HFFc6 (cell line): ENCODE measurements around the gene KRT33B. TPM values are rescaled to one million over a fixed set of nuclear protein-coding genes. Genes with fewer than 3 reads are reported as not detected.

Experiments
- DNase-seq: peaks from one replicate; pipeline ENCODE4 v3.0.0-alpha.2; 2018
- H3K27ac Mint-ChIP-seq: 2 replicates; pipeline ENCODE4 v1.8.0; 2020; ENCODE audit warnings: mild to moderate bottlenecking, mixed read lengths
- H3K27me3 Mint-ChIP-seq: 2 replicates; pipeline ENCODE4 v1.8.0; 2021; ENCODE audit warnings: mild to moderate bottlenecking, moderate library complexity, mixed read lengths; ENCODE audit not compliant: insufficient read depth
- H3K36me3 Mint-ChIP-seq: 2 replicates; pipeline ENCODE4 v1.8.0; 2021; ENCODE audit warnings: low read depth, mixed read lengths
- H3K4me1 Mint-ChIP-seq: 2 replicates; pipeline ENCODE4 v1.8.0; 2020; ENCODE audit warnings: low read depth, mixed read lengths
- H3K4me3 Mint-ChIP-seq: 2 replicates; pipeline ENCODE4 v1.8.0; 2020; ENCODE audit warnings: mild to moderate bottlenecking, moderate library complexity, mixed read lengths
- H3K9me3 Mint-ChIP-seq: 2 replicates; pipeline ENCODE4 v1.8.0; 2020; ENCODE audit warnings: mild to moderate bottlenecking, mixed read lengths
- CTCF ChIP-seq: fragments of 200-600 bp; sonication (generic); IDR thresholded peaks from 2 replicates; pipeline ENCODE4 v1.5.0; 2021; ENCODE audit warnings: antibody characterized with exemption, mild to moderate bottlenecking
- total RNA-seq, 6 experiments: library from RNA; stranded (reverse); fragmentation: NEBNext Ultra II Directional; extraction: Animal tissue kit (Norgen Biotek cat#: 25700); gene quantifications; 2 replicates in 1 of 6; 3 replicates in 5 of 6; pipeline ENCODE4 v1.2.3, GENCODE V29; 2021

The KRT33B gene
- total RNA-seq, 6 experiments from 2014 or later = 0.75 to 2.5 (median 0.96) TPM

DNA sequence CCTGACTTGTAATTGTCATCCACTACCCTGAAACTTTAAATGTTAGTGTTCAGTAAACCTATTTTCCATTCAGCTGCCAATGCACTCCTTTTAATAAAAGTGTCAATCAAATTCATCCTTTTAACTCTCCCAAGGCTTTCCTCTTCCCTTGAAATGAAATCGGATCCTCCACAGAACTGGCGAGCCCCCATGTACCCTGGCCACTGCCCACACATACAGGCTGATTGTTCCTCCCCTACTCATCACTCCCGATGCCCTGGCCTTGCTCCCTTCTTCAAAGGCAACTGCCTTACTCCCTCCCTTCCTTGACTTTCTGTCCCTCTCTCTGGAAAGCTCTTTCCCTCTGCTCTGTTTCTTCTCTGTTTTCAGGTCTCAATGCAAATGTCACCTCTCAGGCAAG, 26.6 kb downstream of the KRT33B start:
- TF ChIP-seq CTCF = no peak
- no peak for DNase-seq
- Mint-ChIP-seq H3K36me3 (peaks cover 18% of the 10 kb centered on the region), H3K4me3 (no peak overlapping the region), H3K27me3 (peaks cover 5% of the 10 kb centered on the region; the same call in 1 of the 2 replicates), H3K27ac (no peak overlapping the region), H3K4me1 (peaks cover 22% of the 10 kb centered on the region), H3K9me3 (peaks cover 13% of the 10 kb centered on the region)

DNA sequence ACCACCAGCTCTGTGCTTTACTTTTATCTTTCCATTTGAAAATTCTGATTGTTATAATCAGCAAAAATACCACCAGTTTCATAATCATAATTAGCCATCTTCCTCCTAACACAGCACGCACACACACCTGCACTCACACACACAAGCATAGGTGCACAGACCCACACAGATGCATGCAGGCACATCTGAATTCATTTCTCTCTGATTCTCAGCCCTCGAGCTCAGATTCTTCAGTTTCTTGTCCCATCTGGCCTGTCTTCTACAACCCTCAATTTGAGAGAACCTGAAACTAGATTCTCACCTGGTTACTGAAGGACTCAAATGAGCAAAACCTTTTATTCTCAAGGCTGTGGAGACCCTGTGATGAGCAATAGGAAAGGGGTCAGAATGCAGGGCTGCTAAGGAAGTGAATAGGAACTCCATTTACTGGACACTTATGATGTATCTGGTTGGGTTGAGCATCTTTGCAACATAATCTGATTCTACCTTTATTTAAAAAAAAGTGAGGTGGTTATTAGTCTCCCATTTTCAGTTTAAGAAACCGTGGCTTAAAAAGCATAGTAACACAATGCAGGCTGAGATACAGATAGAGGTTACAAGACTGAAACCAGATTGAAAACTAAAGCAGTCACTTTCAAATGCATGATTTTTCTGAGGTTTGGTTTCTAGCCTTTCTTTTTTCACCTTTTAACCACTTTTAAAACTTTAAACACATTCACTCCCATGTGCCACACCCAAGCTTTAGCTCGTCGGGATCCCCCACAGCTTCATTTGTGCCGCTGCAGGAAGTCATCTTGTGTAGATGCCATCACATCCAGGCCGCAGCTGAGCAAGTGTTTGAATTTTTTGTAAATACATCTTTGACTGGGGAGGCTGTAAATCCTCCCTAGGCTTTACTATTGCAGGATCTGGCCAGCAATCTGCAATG, 28.4 kb downstream of the KRT33B start:
- Mint-ChIP-seq H3K4me1 (peaks cover 22% of the 10 kb centered on the region), H3K27ac (no peak overlapping the region), H3K36me3 (peaks cover 18% of the 10 kb centered on the region), H3K9me3 (peaks cover 13% of the 10 kb centered on the region), H3K27me3 (peaks cover 5% of the 10 kb centered on the region; the same call in 1 of the 2 replicates), H3K4me3 (no peak overlapping the region)
- no peak for DNase-seq
- TF ChIP-seq CTCF = no peak

DNA sequence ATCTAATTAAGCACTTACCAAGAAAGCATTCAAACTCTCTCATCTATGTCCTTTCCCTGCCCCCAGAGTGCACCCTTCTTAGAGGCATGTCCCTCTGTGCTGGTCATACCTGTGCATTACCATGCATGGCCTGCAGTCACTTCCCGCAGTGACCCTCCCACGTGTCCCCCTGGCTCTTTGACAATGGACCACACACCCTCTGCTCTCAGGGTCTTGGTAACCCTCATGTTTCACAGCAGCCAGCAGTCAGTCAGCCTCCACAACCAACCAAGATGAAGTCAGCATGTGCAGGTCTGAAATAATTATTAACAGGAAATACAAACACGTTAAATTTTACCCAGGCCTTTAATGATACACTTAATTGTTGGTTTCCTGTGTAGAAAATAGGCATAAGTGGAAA, 29.1 kb downstream of the KRT33B start:
- Mint-ChIP-seq H3K27ac (no peak overlapping the region), H3K4me1 (peaks cover 22% of the 10 kb centered on the region), H3K27me3 (peaks cover 5% of the 10 kb centered on the region; the same call in 1 of the 2 replicates), H3K4me3 (no peak overlapping the region), H3K36me3 (peaks cover 18% of the 10 kb centered on the region), H3K9me3 (peaks cover 13% of the 10 kb centered on the region)
- TF ChIP-seq CTCF = no peak
- no peak for DNase-seq

DNA sequence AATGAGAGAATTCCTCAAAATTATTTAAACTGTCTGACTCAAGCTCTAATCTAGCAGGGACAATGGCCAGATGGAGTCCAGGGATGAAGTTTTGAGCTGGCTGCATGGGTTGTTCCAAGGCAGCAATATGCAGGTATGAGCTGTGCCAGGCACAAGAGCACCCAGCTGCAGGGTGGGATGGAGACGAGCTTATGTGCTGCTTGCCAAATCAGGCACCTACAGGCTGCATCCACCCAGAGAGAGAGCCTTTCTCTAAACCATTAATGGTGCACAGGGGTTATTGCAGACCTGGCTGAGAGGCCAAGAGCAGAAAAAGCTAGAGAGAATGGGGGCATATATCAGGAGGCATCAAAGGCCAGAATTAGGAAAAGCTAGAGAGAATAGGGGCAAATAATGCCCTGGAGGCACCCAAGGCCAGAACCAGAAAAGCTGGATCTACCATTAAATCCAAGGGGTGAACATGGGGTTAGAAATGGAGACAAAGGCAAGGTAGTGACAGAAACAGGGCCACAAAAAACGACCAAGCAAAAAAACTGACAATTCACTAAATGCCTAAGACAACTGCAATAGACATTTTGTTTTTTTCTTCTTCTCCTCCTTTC, 29.9 kb downstream of the KRT33B start:
- Mint-ChIP-seq H3K27ac (no peak overlapping the region), H3K9me3 (peaks cover 13% of the 10 kb centered on the region), H3K27me3 (peaks cover 5% of the 10 kb centered on the region; the same call in 1 of the 2 replicates), H3K4me1 (peaks cover 22% of the 10 kb centered on the region), H3K4me3 (no peak overlapping the region), H3K36me3 (peaks cover 18% of the 10 kb centered on the region)
- TF ChIP-seq CTCF = no peak
- no peak for DNase-seq

DNA sequence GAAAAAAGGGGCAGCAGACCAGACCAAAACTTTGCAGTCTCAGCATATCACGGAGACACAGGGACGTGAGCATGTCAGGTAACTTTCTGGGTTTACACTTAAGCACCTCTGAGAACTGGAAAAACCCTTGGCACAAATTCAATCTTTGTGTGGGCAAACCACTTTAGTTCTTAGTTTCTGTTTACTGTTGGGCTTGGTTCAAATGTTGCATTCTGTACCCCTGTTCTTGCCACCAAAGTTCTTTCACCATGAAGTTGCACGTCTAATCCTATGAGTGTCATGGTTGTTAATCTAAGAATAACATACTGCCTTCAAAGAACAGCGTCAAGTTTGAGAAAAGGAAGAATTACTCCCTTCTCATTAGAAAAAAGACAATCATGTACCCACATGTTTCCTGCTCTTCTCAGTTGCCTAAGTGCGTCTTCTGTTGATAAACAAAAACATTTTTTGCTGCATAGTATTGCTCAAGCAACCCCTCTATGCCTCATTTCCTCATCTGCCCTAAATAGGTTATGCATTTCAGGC, 30.6 kb downstream of the KRT33B start:
- Mint-ChIP-seq H3K27me3 (peaks cover 5% of the 10 kb centered on the region; the same call in 1 of the 2 replicates), H3K9me3 (peaks cover 13% of the 10 kb centered on the region), H3K27ac (no peak overlapping the region), H3K4me1 (peaks cover 22% of the 10 kb centered on the region), H3K36me3 (peaks cover 18% of the 10 kb centered on the region), H3K4me3 (no peak overlapping the region)
- TF ChIP-seq CTCF = no peak
- DNase-seq = peak; percentile 33
